Measurements from ENCODE around the gene TMEM259. TPM values are rescaled to one million over a fixed set of nuclear protein-coding genes. Genes with fewer than 3 reads are reported as not detected.

Gene TMEM259
- total and polyA plus RNA-seq, 2 experiments from 2014 or later, result 82.8 to 196 TPM

DNA sequence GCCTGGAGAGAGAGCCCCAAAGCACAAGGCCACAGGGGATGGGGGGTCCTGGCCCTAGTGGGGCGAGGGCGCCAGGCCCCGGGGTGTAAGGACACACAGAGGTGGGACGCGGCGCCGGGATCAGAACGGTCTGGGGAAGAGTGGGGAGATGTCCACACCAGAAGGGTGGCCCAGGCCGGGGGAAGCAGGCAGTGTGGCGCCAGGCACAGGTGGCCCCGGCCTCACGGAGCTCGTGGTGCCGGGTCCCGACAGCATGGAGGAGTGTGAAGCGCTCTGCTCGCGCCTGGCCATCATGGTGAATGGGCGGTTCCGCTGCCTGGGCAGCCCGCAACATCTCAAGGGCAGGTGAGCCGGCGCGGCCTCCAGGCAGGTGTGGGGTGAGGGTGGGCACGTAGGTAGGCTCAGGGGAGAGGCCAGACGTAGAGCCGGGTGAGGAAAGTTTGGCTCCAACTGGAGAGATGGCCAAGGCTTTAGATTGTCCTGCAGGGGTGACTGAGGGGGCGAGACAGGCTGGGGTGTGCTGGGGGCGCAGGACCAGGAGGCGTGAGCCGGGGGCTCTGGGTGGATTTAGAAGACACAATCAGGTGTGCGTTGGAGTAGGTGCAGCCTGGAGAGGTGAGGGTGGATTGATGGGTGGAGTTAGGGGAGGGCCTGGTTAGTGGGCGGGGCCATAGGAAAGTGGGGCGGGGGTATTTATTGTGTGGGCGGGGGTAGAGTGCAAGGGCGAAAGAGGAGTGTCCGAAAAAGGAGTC, 43.2 kb upstream of the TMEM259 start:
- TF ChIP-seq ZNF331 (CRISPR knock-in tag; IDR thresholded peaks at IDR 0.05; ENCODE audit: low read depth), result no peak
- no peak for TF ChIP-seq NANOG (IDR thresholded peaks at IDR 0.05; ENCODE audit: borderline replicate concordance)
- TF ChIP-seq, protein P1, sequence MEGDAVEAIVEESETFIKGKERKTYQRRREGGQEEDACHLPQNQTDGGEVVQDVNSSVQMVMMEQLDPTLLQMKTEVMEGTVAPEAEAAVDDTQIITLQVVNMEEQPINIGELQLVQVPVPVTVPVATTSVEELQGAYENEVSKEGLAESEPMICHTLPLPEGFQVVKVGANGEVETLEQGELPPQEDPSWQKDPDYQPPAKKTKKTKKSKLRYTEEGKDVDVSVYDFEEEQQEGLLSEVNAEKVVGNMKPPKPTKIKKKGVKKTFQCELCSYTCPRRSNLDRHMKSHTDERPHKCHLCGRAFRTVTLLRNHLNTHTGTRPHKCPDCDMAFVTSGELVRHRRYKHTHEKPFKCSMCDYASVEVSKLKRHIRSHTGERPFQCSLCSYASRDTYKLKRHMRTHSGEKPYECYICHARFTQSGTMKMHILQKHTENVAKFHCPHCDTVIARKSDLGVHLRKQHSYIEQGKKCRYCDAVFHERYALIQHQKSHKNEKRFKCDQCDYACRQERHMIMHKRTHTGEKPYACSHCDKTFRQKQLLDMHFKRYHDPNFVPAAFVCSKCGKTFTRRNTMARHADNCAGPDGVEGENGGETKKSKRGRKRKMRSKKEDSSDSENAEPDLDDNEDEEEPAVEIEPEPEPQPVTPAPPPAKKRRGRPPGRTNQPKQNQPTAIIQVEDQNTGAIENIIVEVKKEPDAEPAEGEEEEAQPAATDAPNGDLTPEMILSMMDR (conservative IDR thresholded peaks at IDR 0.05; ENCODE audit: low read depth in 2 of 2), result no peak
- TF ChIP-seq, protein P2, sequence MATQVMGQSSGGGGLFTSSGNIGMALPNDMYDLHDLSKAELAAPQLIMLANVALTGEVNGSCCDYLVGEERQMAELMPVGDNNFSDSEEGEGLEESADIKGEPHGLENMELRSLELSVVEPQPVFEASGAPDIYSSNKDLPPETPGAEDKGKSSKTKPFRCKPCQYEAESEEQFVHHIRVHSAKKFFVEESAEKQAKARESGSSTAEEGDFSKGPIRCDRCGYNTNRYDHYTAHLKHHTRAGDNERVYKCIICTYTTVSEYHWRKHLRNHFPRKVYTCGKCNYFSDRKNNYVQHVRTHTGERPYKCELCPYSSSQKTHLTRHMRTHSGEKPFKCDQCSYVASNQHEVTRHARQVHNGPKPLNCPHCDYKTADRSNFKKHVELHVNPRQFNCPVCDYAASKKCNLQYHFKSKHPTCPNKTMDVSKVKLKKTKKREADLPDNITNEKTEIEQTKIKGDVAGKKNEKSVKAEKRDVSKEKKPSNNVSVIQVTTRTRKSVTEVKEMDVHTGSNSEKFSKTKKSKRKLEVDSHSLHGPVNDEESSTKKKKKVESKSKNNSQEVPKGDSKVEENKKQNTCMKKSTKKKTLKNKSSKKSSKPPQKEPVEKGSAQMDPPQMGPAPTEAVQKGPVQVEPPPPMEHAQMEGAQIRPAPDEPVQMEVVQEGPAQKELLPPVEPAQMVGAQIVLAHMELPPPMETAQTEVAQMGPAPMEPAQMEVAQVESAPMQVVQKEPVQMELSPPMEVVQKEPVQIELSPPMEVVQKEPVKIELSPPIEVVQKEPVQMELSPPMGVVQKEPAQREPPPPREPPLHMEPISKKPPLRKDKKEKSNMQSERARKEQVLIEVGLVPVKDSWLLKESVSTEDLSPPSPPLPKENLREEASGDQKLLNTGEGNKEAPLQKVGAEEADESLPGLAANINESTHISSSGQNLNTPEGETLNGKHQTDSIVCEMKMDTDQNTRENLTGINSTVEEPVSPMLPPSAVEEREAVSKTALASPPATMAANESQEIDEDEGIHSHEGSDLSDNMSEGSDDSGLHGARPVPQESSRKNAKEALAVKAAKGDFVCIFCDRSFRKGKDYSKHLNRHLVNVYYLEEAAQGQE (IDR thresholded peaks at IDR 0.05; ENCODE audit: unreplicated experiment), result no peak
- TF ChIP-seq STAT1 (IDR thresholded peaks at IDR 0.05; ENCODE audit: unreplicated experiment), result no peak
- no peak for TF ChIP-seq JUNB (IDR thresholded peaks at IDR 0.05; ENCODE audit: unreplicated experiment)
- TF ChIP-seq CREB1 (CRISPR knock-in tag; IDR thresholded peaks at IDR 0.05; ENCODE audit: low read depth), result no peak
- TF ChIP-seq ZNF114 (CRISPR knock-in tag; IDR thresholded peaks at IDR 0.05), result no peak
- TF ChIP-seq, protein P3, sequence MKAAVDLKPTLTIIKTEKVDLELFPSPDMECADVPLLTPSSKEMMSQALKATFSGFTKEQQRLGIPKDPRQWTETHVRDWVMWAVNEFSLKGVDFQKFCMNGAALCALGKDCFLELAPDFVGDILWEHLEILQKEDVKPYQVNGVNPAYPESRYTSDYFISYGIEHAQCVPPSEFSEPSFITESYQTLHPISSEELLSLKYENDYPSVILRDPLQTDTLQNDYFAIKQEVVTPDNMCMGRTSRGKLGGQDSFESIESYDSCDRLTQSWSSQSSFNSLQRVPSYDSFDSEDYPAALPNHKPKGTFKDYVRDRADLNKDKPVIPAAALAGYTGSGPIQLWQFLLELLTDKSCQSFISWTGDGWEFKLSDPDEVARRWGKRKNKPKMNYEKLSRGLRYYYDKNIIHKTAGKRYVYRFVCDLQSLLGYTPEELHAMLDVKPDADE (IDR thresholded peaks at IDR 0.05), result no peak
- ATAC-seq (peak; percentile 46), DNase-seq (ENCODE audit: low spot score) (peak; percentile 82)
- Histone ChIP-seq H3K27ac (ENCODE audit: low read depth) (no peak overlapping the region; the same call in 1 of the 2 replicates), H3F3A (replicated peaks; ENCODE audit: low read depth) (peaks cover 18% of the 10 kb centered on the region), H3K79me2 (replicated peaks; ENCODE audit: insufficient read depth) (no peaks in the 10 kb centered on the region), H2AFZ (no peak overlapping the region; the same call in 1 of the 2 replicates), H4K20me1 (replicated peaks; ENCODE audit: insufficient read depth) (no peaks in the 10 kb centered on the region), H3K4me2 (peak overlapping the region; percentile 85), H3K9me2 (ENCODE audit: insufficient read depth) (no peaks in the 10 kb centered on the region), H3K27me3 (ENCODE audit: insufficient read depth) (peaks cover 14% of the 10 kb centered on the region), H3K4me3 (peak overlapping the region; percentile 60), H3K36me3 (ENCODE audit: insufficient read depth) (no peaks in the 10 kb centered on the region), H3K4me1 (ENCODE audit: insufficient read depth) (peaks cover 8% of the 10 kb centered on the region; the same call in 1 of the 2 replicates)
- Mint-ChIP-seq H3K4me1 (peaks cover 21% of the 10 kb centered on the region), H3K27ac (no peak overlapping the region), H3K4me3 (peak overlapping the region; percentile 66), H3K36me3 (ENCODE audit: low read depth) (peaks cover 5% of the 10 kb centered on the region; the same call in 2 of the 3 replicates), H3K27me3 (ENCODE audit: insufficient read depth, low read depth, poor library complexity) (peaks cover 24% of the 10 kb centered on the region), H3K9me3 (peaks cover 13% of the 10 kb centered on the region; the same call in 2 of the 3 replicates)

All from GM23338 (cell line).